Endothelial cell of umbilical vein (primary cell): ENCODE data around the gene RAB3IP. TPM values are rescaled to one million over a fixed set of nuclear protein-coding genes. Genes with fewer than 3 reads are reported as not detected.
A peak's percentile ranks its signal among the peaks of the same experiment; 100 is the strongest.

ENCODE experiments used
- BruUV-seq: library from RNA; stranded (reverse); fragments of 400-500 nt; replicated peaks from 2 replicates; lab custom pipeline; 2021; lab: Mats Ljungman, UMichigan
- CTCF ChIA-PET: fragments of 300-600, 350-600 bp; sonication (Branson Sonifier 250); formaldehyde crosslinking; loops from one replicate; lab custom pipeline; 2021; ENCODE audit warnings: antibody characterized with exemption, inconsistent platforms; lab: Charles Lee
- POLR2A ChIA-PET: fragments of 300-600, 350-600 bp; sonication (Branson Sonifier 250); formaldehyde crosslinking; loops from one replicate; lab custom pipeline; 2021; ENCODE audit warnings: antibody characterized with exemption, inconsistent platforms; lab: Charles Lee
- DNase-seq: peaks from one replicate; pipeline ENCODE4 v3.0.0-alpha.2; 2011; ENCODE audit warnings: low read depth, low spot score
- FAIRE-seq: peaks from 2 replicates; lab custom pipeline; 2011; peaks lifted over from hg19 to GRCh38; lab: Jason Lieb, UNC
- H2AFZ ChIP-seq: 2 replicates; pipeline ENCODE4 v1.6.0; 2012; ENCODE audit warnings: low read depth, low read length, control low read depth, inconsistent platforms
- H3K27ac ChIP-seq: 2 replicates; pipeline ENCODE4 v1.5.1; 2011; ENCODE audit warnings: low read depth, mild to moderate bottlenecking, control low read depth, low read length, moderate library complexity; ENCODE audit not compliant: insufficient read depth
- H3K27me3 ChIP-seq, 2 experiments: 2 replicates each; pipeline versions ENCODE4 v1.6.0 to v1.6.1; 2011; ENCODE audit warnings: low read length in 2 of 2, mixed read lengths in 1 of 2; ENCODE audit not compliant: control insufficient read depth in 2 of 2, insufficient read depth in 2 of 2
- H3K36me3 ChIP-seq, 2 experiments: 2 replicates in 1 of 2; 3 replicates in 1 of 2; pipeline ENCODE4 v1.5.1; 2011; ENCODE audit warnings: low read length in 2 of 2, mild to moderate bottlenecking in 1 of 2, moderate library complexity in 1 of 2; ENCODE audit not compliant: control insufficient read depth in 2 of 2, insufficient read depth in 2 of 2; ENCODE audit errors: extremely low read depth in 1 of 2
- H3K4me1 ChIP-seq: 3 replicates; pipeline ENCODE4 v1.5.1; 2011; ENCODE audit warnings: mild to moderate bottlenecking, low read length; ENCODE audit not compliant: control insufficient read depth, insufficient read depth; ENCODE audit errors: extremely low read depth
- H3K4me2 ChIP-seq: 2 replicates; pipeline ENCODE4 v1.6.1; 2011; ENCODE audit warnings: low read length, control low read depth, mixed read lengths; ENCODE audit not compliant: insufficient read depth
- H3K4me3 ChIP-seq, 3 experiments: fragments of 200-600 bp in 1 of 3; sonication (generic), shearing (Covaris generic) in 1 of 3; replicated peaks in 1 of 3; 2 replicates each; pipeline ENCODE4 v1.5.1; 2011 to 2016; ENCODE audit warnings: control low read depth in 3 of 3, low read length in 3 of 3, mild to moderate bottlenecking in 2 of 3, inconsistent platforms in 1 of 3, low read depth in 1 of 3, moderate library complexity in 1 of 3; ENCODE audit not compliant: insufficient read depth in 1 of 3
- H3K79me2 ChIP-seq: 2 replicates; pipeline ENCODE4 v1.6.0; 2012; ENCODE audit warnings: low read length, inconsistent platforms; ENCODE audit not compliant: control insufficient read depth, insufficient read depth
- H3K9ac ChIP-seq: replicated peaks from 2 replicates; pipeline ENCODE3; 2011; ENCODE audit warnings: low read length, control low read depth; ENCODE audit not compliant: insufficient read depth; ENCODE audit errors: extremely low read depth
- H3K9me1 ChIP-seq: replicated peaks from 3 replicates; pipeline ENCODE4 v1.6.0; 2011; ENCODE audit warnings: mild to moderate bottlenecking, low read length; ENCODE audit not compliant: control insufficient read depth, insufficient read depth; ENCODE audit errors: extremely low read depth
- H3K9me3 ChIP-seq: replicated peaks from 2 replicates; pipeline ENCODE4 v1.5.1; 2012; ENCODE audit warnings: low read length, inconsistent platforms; ENCODE audit not compliant: control insufficient read depth, insufficient read depth
- H4K20me1 ChIP-seq: replicated peaks from 2 replicates; pipeline ENCODE3; 2011; ENCODE audit warnings: mild to moderate bottlenecking, low read length; ENCODE audit not compliant: control insufficient read depth, insufficient read depth; ENCODE audit errors: extremely low read depth
- CTCF ChIP-seq, 2 donors: IDR thresholded peaks; 1 replicate in 1 of 2; 2 replicates in 1 of 2; pipeline ENCODE4 v1.5.1; 2011; ENCODE audit warnings: low read length in 2 of 2, mild to moderate bottlenecking in 2 of 2, moderate library complexity in 2 of 2, control low read depth in 1 of 2, inconsistent platforms in 1 of 2, low read depth in 1 of 2; ENCODE audit not compliant: insufficient read depth in 1 of 2; ENCODE audit errors: extremely low read depth in 1 of 2
- EZH2 ChIP-seq: IDR thresholded peaks from 2 replicates; pipeline ENCODE4 v1.6.1; 2012; ENCODE audit warnings: borderline replicate concordance, low read depth, mild to moderate bottlenecking, moderate library complexity, low read length, inconsistent platforms; ENCODE audit not compliant: severe bottlenecking
- FOS ChIP-seq: IDR thresholded peaks from 2 replicates; pipeline ENCODE4 v1.6.1; 2011; ENCODE audit warnings: mild to moderate bottlenecking, low read length, moderate library complexity, borderline replicate concordance; ENCODE audit not compliant: insufficient read depth
- GATA2 ChIP-seq: IDR thresholded peaks from 2 replicates; pipeline ENCODE4 v1.7.0; 2011; ENCODE audit warnings: low read depth, mild to moderate bottlenecking, moderate library complexity, mixed read lengths, low read length; ENCODE audit not compliant: insufficient read length, insufficient read depth
- JUN ChIP-seq: IDR thresholded peaks from 2 replicates; pipeline ENCODE4 v1.6.1; 2011; ENCODE audit warnings: borderline replicate concordance, low read depth; ENCODE audit not compliant: insufficient read length, insufficient read depth
- MAX ChIP-seq: IDR thresholded peaks from 2 replicates; pipeline ENCODE4 v1.6.1; 2011; ENCODE audit not compliant: insufficient read depth, insufficient read length
- MYC ChIP-seq: IDR thresholded peaks from one replicate; pipeline ENCODE4 v1.6.1; 2011; ENCODE audit warnings: mild to moderate bottlenecking, low read depth, low read length
- POLR2A ChIP-seq: IDR thresholded peaks from 2 replicates; pipeline ENCODE4 v1.6.1; 2012; ENCODE audit warnings: low read depth, mild to moderate bottlenecking, control low read depth, low read length
- POLR2AphosphoS5 ChIP-seq: IDR thresholded peaks from 2 replicates; pipeline ENCODE4 v1.6.1; 2012; ENCODE audit warnings: low read depth, mild to moderate bottlenecking, control low read depth, low read length, moderate library complexity; ENCODE audit not compliant: insufficient read depth
- dilution Hi-C: fragments of 300-500 bp; cut with MboI; formaldehyde crosslinking; loops from one replicate; pipeline ENCODE4 v1.15.0; 2019; ENCODE audit warnings: low sequenced_read_pairs; ENCODE audit not compliant: extremely low pct_ligation_motif_present
- intact Hi-C: fragments of 100-400 bp; cut with micrococcal nuclease; formaldehyde crosslinking; loops from one replicate; pipeline ENCODE4 v1.10.0; 2022
- polyA plus RNA-seq, 4 experiments: library from polyadenylated mRNA; depleted of rRNA in 3 of 4; stranded (reverse) in 3 of 4; unstranded in 1 of 4; fragments of >200 nt; gene quantifications; 2 replicates each; pipeline versions ENCODE4 v1.2.1 to v1.2.3, GENCODE V29; 2011 to 2012; ENCODE audit warnings: missing spikeins in 1 of 4
- total RNA-seq: library from RNA; stranded (reverse); gene quantifications from 2 replicates; pipeline ENCODE4 v1.2.3, GENCODE V29; 2021

Gene RAB3IP
- total and polyA plus RNA-seq, 2 donors (not counting 3 experiments of a cell fraction or from before 2014, with no cell fraction given), result 9.6 to 13.3 TPM

- peaks cover 28% of the 10 kb centered on the region for H3K4me1 ChIP-seq
- FAIRE-seq (no peak), DNase-seq (no peak)
- no peaks in the 10 kb centered on the region for H3K27me3 ChIP-seq
- dilution Hi-C loops, result no loop called here
- peak overlapping the region; percentile 28 for H3K9ac ChIP-seq
- peak overlapping the region; percentile 18 for H3K4me2 ChIP-seq
- H3K36me3 ChIP-seq, result no peaks in the 10 kb centered on the region
- BruUV-seq, result no TSS peak
- H3K9me1 ChIP-seq, result no peaks in the 10 kb centered on the region
- intact Hi-C loops, result loop anchor here (1.0 to 5.0 kb wide), 3 partner anchors 49 to 133 kb away; partner anchors contain the start of genes CCT2 and RAB3IP
- no peak for TF ChIP-seq MYC
- no peak for TF ChIP-seq JUN
- no peak for TF ChIP-seq POLR2A
- no peak for TF ChIP-seq GATA2
- TF ChIP-seq POLR2AphosphoS5, result no peak
- TF ChIP-seq FOS, result no peak
- TF ChIP-seq EZH2, result no peak
- TF ChIP-seq MAX, result no peak
- TF ChIP-seq CTCF (IDR thresholded peaks at IDR 0.05; ENCODE audit: extremely low read depth in 1 of 2, insufficient read depth in 1 of 2, low read depth in 1 of 2, low read length in 2 of 2), result no peak
- peak overlapping the region; percentile 81 for H3K27ac ChIP-seq
- POLR2A ChIA-PET, result interaction anchor here (0.7 kb wide), 1 partner anchor 1854 kb away, joined by 3 read pairs; no protein-coding TSS in a partner anchor
- no peaks in the 10 kb centered on the region for H3K9me3 ChIP-seq
- CTCF ChIA-PET, result interaction anchor here (1.2 to 2.6 kb wide), 3 partner anchors 9 to 45 kb away, joined by 3 to 9 read pairs (median 4); no protein-coding TSS in a partner anchor
- no peak overlapping the region for H3K4me3 ChIP-seq
- H4K20me1 ChIP-seq, result no peaks in the 10 kb centered on the region
- H3K79me2 ChIP-seq, result no peaks in the 10 kb centered on the region
- H2AFZ ChIP-seq, result no peak overlapping the region
These were observed 49.0 kb upstream of the RAB3IP start for GRCh38 chr12:69689638-69690037.
